Endothelial cell of umbilical vein (primary cell): ENCODE data around the gene CHSY3. TPM values are rescaled to one million over a fixed set of nuclear protein-coding genes. Genes with fewer than 3 reads are reported as not detected.
A peak's percentile ranks its signal among the peaks of the same experiment; 100 is the strongest.

Experiments used
- BruUV-seq: library from RNA; stranded (reverse); fragments of 400-500 nt; replicated peaks from 2 replicates; lab custom pipeline; 2021; lab: Mats Ljungman, UMichigan
- CTCF ChIA-PET: fragments of 300-600, 350-600 bp; sonication (Branson Sonifier 250); formaldehyde crosslinking; loops from one replicate; lab custom pipeline; 2021; ENCODE audit warnings: antibody characterized with exemption, inconsistent platforms; lab: Charles Lee
- POLR2A ChIA-PET: fragments of 300-600, 350-600 bp; sonication (Branson Sonifier 250); formaldehyde crosslinking; loops from one replicate; lab custom pipeline; 2021; ENCODE audit warnings: antibody characterized with exemption, inconsistent platforms; lab: Charles Lee
- DNase-seq: peaks from one replicate; pipeline ENCODE4 v3.0.0-alpha.2; 2011; ENCODE audit warnings: low read depth, low spot score
- FAIRE-seq: peaks from 2 replicates; lab custom pipeline; 2011; peaks lifted over from hg19 to GRCh38; lab: Jason Lieb, UNC
- H2AFZ ChIP-seq: 2 replicates; pipeline ENCODE4 v1.6.0; 2012; ENCODE audit warnings: low read depth, low read length, control low read depth, inconsistent platforms
- H3K27ac ChIP-seq: 2 replicates; pipeline ENCODE4 v1.5.1; 2011; ENCODE audit warnings: low read depth, mild to moderate bottlenecking, control low read depth, low read length, moderate library complexity; ENCODE audit not compliant: insufficient read depth
- H3K27me3 ChIP-seq, 2 experiments: 2 replicates each; pipeline versions ENCODE4 v1.6.0 to v1.6.1; 2011; ENCODE audit warnings: low read length in 2 of 2, mixed read lengths in 1 of 2; ENCODE audit not compliant: control insufficient read depth in 2 of 2, insufficient read depth in 2 of 2
- H3K36me3 ChIP-seq, 2 experiments: 2 replicates in 1 of 2; 3 replicates in 1 of 2; pipeline ENCODE4 v1.5.1; 2011; ENCODE audit warnings: low read length in 2 of 2, mild to moderate bottlenecking in 1 of 2, moderate library complexity in 1 of 2; ENCODE audit not compliant: control insufficient read depth in 2 of 2, insufficient read depth in 2 of 2; ENCODE audit errors: extremely low read depth in 1 of 2
- H3K4me1 ChIP-seq: 3 replicates; pipeline ENCODE4 v1.5.1; 2011; ENCODE audit warnings: mild to moderate bottlenecking, low read length; ENCODE audit not compliant: control insufficient read depth, insufficient read depth; ENCODE audit errors: extremely low read depth
- H3K4me2 ChIP-seq: 2 replicates; pipeline ENCODE4 v1.6.1; 2011; ENCODE audit warnings: low read length, control low read depth, mixed read lengths; ENCODE audit not compliant: insufficient read depth
- H3K4me3 ChIP-seq, 3 experiments: fragments of 200-600 bp in 1 of 3; sonication (generic), shearing (Covaris generic) in 1 of 3; replicated peaks in 1 of 3; 2 replicates each; pipeline ENCODE4 v1.5.1; 2011 to 2016; ENCODE audit warnings: control low read depth in 3 of 3, low read length in 3 of 3, mild to moderate bottlenecking in 2 of 3, inconsistent platforms in 1 of 3, low read depth in 1 of 3, moderate library complexity in 1 of 3; ENCODE audit not compliant: insufficient read depth in 1 of 3
- H3K79me2 ChIP-seq: 2 replicates; pipeline ENCODE4 v1.6.0; 2012; ENCODE audit warnings: low read length, inconsistent platforms; ENCODE audit not compliant: control insufficient read depth, insufficient read depth
- H3K9ac ChIP-seq: replicated peaks from 2 replicates; pipeline ENCODE3; 2011; ENCODE audit warnings: low read length, control low read depth; ENCODE audit not compliant: insufficient read depth; ENCODE audit errors: extremely low read depth
- H3K9me1 ChIP-seq: replicated peaks from 3 replicates; pipeline ENCODE4 v1.6.0; 2011; ENCODE audit warnings: mild to moderate bottlenecking, low read length; ENCODE audit not compliant: control insufficient read depth, insufficient read depth; ENCODE audit errors: extremely low read depth
- H3K9me3 ChIP-seq: replicated peaks from 2 replicates; pipeline ENCODE4 v1.5.1; 2012; ENCODE audit warnings: low read length, inconsistent platforms; ENCODE audit not compliant: control insufficient read depth, insufficient read depth
- H4K20me1 ChIP-seq: replicated peaks from 2 replicates; pipeline ENCODE3; 2011; ENCODE audit warnings: mild to moderate bottlenecking, low read length; ENCODE audit not compliant: control insufficient read depth, insufficient read depth; ENCODE audit errors: extremely low read depth
- EZH2 ChIP-seq: IDR thresholded peaks from 2 replicates; pipeline ENCODE4 v1.6.1; 2012; ENCODE audit warnings: borderline replicate concordance, low read depth, mild to moderate bottlenecking, moderate library complexity, low read length, inconsistent platforms; ENCODE audit not compliant: severe bottlenecking
- FOS ChIP-seq: IDR thresholded peaks from 2 replicates; pipeline ENCODE4 v1.6.1; 2011; ENCODE audit warnings: mild to moderate bottlenecking, low read length, moderate library complexity, borderline replicate concordance; ENCODE audit not compliant: insufficient read depth
- GATA2 ChIP-seq: IDR thresholded peaks from 2 replicates; pipeline ENCODE4 v1.7.0; 2011; ENCODE audit warnings: low read depth, mild to moderate bottlenecking, moderate library complexity, mixed read lengths, low read length; ENCODE audit not compliant: insufficient read length, insufficient read depth
- JUN ChIP-seq: IDR thresholded peaks from 2 replicates; pipeline ENCODE4 v1.6.1; 2011; ENCODE audit warnings: borderline replicate concordance, low read depth; ENCODE audit not compliant: insufficient read length, insufficient read depth
- MYC ChIP-seq: IDR thresholded peaks from one replicate; pipeline ENCODE4 v1.6.1; 2011; ENCODE audit warnings: mild to moderate bottlenecking, low read depth, low read length
- POLR2A ChIP-seq: IDR thresholded peaks from 2 replicates; pipeline ENCODE4 v1.6.1; 2012; ENCODE audit warnings: low read depth, mild to moderate bottlenecking, control low read depth, low read length
- POLR2AphosphoS5 ChIP-seq: IDR thresholded peaks from 2 replicates; pipeline ENCODE4 v1.6.1; 2012; ENCODE audit warnings: low read depth, mild to moderate bottlenecking, control low read depth, low read length, moderate library complexity; ENCODE audit not compliant: insufficient read depth
- dilution Hi-C: fragments of 300-500 bp; cut with MboI; formaldehyde crosslinking; loops from one replicate; pipeline ENCODE4 v1.15.0; 2019; ENCODE audit warnings: low sequenced_read_pairs; ENCODE audit not compliant: extremely low pct_ligation_motif_present
- intact Hi-C: fragments of 100-400 bp; cut with micrococcal nuclease; formaldehyde crosslinking; loops from one replicate; pipeline ENCODE4 v1.10.0; 2022
- polyA plus RNA-seq, 4 experiments: library from polyadenylated mRNA; depleted of rRNA in 3 of 4; stranded (reverse) in 3 of 4; unstranded in 1 of 4; fragments of >200 nt; gene quantifications; 2 replicates each; pipeline versions ENCODE4 v1.2.1 to v1.2.3, GENCODE V29; 2011 to 2012; ENCODE audit warnings: missing spikeins in 1 of 4
- total RNA-seq: library from RNA; stranded (reverse); gene quantifications from 2 replicates; pipeline ENCODE4 v1.2.3, GENCODE V29; 2021
- TF ChIP-seq, protein P1 (sequence below), 2 donors: IDR thresholded peaks; 1 replicate in 1 of 2; 2 replicates in 1 of 2; pipeline ENCODE4 v1.5.1; 2011; ENCODE audit warnings: low read length in 2 of 2, mild to moderate bottlenecking in 2 of 2, moderate library complexity in 2 of 2, control low read depth in 1 of 2, inconsistent platforms in 1 of 2, low read depth in 1 of 2; ENCODE audit not compliant: insufficient read depth in 1 of 2; ENCODE audit errors: extremely low read depth in 1 of 2

The CHSY3 gene
- total and polyA plus RNA-seq, 2 donors (not counting 3 experiments of a cell fraction or from before 2014, with no cell fraction given) = 2.2 to 8.4 TPM

DNA sequence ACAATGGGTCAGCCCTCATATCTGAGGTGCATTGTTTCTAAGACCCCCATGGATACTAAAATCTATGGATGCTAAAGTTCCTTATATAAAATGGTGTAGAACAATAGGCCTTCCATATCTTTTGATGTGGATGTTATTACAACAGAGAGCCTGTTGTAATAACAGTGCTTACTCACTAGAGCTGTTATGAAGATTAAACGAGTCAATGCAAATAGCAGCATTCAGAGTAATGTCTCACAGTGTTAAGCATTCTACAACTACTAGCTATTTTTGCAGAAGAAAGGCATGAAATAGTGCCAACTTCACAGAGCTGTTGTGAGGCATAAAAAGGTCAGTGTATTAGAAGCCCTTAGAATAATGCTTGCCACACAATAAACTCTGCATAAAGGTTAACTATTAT lies 13.0 kb downstream of the CHSY3 start:
- no peak overlapping the region for H3K4me2 ChIP-seq
- FAIRE-seq (no peak), DNase-seq (no peak)
- H3K9ac ChIP-seq = no peak overlapping the region
- no peak overlapping the region for H3K4me3 ChIP-seq
- H4K20me1 ChIP-seq = no peaks in the 10 kb centered on the region
- no peak overlapping the region for H2AFZ ChIP-seq
- ChIA-PET POLR2A (no interaction called here), CTCF (no interaction called here)
- H3K9me3 ChIP-seq = no peaks in the 10 kb centered on the region
- TF ChIP-seq MYC (no peak), JUN (no peak)
- intact Hi-C loops = no loop called here
- no peaks in the 10 kb centered on the region for H3K4me1 ChIP-seq
- no peaks in the 10 kb centered on the region for H3K79me2 ChIP-seq
- H3K27me3 ChIP-seq = no peaks in the 10 kb centered on the region
- H3K36me3 ChIP-seq = no peaks in the 10 kb centered on the region
- dilution Hi-C loops = no loop called here
- H3K27ac ChIP-seq = no peak overlapping the region
- no TSS peak for BruUV-seq
- H3K9me1 ChIP-seq = no peaks in the 10 kb centered on the region

DNA sequence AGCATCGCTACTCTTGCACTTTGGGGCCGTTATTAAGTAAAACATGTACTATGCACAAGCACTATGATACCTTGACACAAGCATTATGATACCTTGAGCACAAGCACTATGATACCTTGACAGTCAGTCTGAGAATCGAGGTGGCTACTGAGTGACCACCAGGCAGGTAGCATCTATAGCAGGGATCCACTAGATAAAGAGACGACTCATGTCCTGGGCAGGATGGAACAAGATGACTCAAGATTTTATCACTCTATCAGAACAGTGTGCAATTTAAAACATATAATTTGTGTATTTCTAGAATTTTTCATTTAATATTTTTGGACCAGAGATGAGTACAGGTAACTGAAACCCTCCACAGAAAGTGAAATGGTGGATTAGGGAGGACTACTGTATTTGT lies 16.9 kb downstream of the CHSY3 start:
- ChIA-PET CTCF (interaction anchor here (1.7 kb wide), 1 partner anchor 10 kb away, joined by 6 read pairs; no protein-coding TSS in a partner anchor), POLR2A (no interaction called here)
- Histone ChIP-seq H3K36me3 (no peaks in the 10 kb centered on the region), H3K27me3 (no peaks in the 10 kb centered on the region), H3K4me1 (no peaks in the 10 kb centered on the region), H2AFZ (no peak overlapping the region), H3K9me1 (no peaks in the 10 kb centered on the region), H3K9ac (no peak overlapping the region), H3K4me2 (no peak overlapping the region), H4K20me1 (no peaks in the 10 kb centered on the region), H3K27ac (no peak overlapping the region), H3K9me3 (no peaks in the 10 kb centered on the region), H3K79me2 (no peaks in the 10 kb centered on the region), H3K4me3 (no peak overlapping the region)
- BruUV-seq = no TSS peak
- DNase-seq = no peak
- no peak for FAIRE-seq
- intact Hi-C loops = no loop called here
- no peak for TF ChIP-seq POLR2A
- TF ChIP-seq POLR2AphosphoS5 = no peak
- peak; percentile 9 for TF ChIP-seq FOS
- peak; percentile 64 for TF ChIP-seq GATA2
- TF ChIP-seq EZH2 = no peak
- no peak for TF ChIP-seq JUN
- TF ChIP-seq, protein P1, sequence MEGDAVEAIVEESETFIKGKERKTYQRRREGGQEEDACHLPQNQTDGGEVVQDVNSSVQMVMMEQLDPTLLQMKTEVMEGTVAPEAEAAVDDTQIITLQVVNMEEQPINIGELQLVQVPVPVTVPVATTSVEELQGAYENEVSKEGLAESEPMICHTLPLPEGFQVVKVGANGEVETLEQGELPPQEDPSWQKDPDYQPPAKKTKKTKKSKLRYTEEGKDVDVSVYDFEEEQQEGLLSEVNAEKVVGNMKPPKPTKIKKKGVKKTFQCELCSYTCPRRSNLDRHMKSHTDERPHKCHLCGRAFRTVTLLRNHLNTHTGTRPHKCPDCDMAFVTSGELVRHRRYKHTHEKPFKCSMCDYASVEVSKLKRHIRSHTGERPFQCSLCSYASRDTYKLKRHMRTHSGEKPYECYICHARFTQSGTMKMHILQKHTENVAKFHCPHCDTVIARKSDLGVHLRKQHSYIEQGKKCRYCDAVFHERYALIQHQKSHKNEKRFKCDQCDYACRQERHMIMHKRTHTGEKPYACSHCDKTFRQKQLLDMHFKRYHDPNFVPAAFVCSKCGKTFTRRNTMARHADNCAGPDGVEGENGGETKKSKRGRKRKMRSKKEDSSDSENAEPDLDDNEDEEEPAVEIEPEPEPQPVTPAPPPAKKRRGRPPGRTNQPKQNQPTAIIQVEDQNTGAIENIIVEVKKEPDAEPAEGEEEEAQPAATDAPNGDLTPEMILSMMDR (IDR thresholded peaks at IDR 0.05; ENCODE audit: extremely low read depth in 1 of 2, insufficient read depth in 1 of 2, low read depth in 1 of 2, low read length in 2 of 2) = no peak
- dilution Hi-C loops = no loop called here
